Activated naive CD8-positive, alpha-beta T cell (primary cell): ENCODE results near the gene UBXN1.
"Not testable (repeated sequence)": the region's sequence is repeated elsewhere in the genome, so short reads cannot be mapped to it uniquely, and the experiment has no call there.

Experiments
- H3K27ac Mint-ChIP-seq: one replicate; pipeline ENCODE4 v1.8.0; 2021; ENCODE audit warnings: mixed read lengths
- H3K27me3 Mint-ChIP-seq: one replicate; pipeline ENCODE4 v1.8.0; 2021; ENCODE audit warnings: mixed read lengths
- H3K36me3 Mint-ChIP-seq: one replicate; pipeline ENCODE4 v1.8.0; 2021; ENCODE audit warnings: mixed read lengths
- H3K4me1 Mint-ChIP-seq: one replicate; pipeline ENCODE4 v1.8.0; 2021; ENCODE audit warnings: low read depth, mixed read lengths
- H3K4me3 Mint-ChIP-seq: one replicate; pipeline ENCODE4 v1.8.0; 2021; ENCODE audit warnings: mild to moderate bottlenecking, mixed read lengths
- H3K9me3 Mint-ChIP-seq: one replicate; pipeline ENCODE4 v1.8.0; 2021; ENCODE audit warnings: low read depth, mixed read lengths

Gene UBXN1

GRCh38 chr11:62715150-62716130, 36.6 kb upstream of the UBXN1 start:
- H3K4me3 Mint-ChIP-seq, result no peak overlapping the region
- no peaks in the 10 kb centered on the region for H3K9me3 Mint-ChIP-seq
- H3K36me3 Mint-ChIP-seq, result peaks cover 25% of the 10 kb centered on the region
- H3K27ac Mint-ChIP-seq, result peak overlapping the region; percentile 75
- H3K27me3 Mint-ChIP-seq, result no peaks in the 10 kb centered on the region
- peaks cover 49% of the 10 kb centered on the region for H3K4me1 Mint-ChIP-seq

- Mint-ChIP-seq H3K27ac (peak overlapping the region; percentile 88), H3K4me1 (peaks cover 55% of the 10 kb centered on the region), H3K27me3 (no peaks in the 10 kb centered on the region), H3K36me3 (peaks cover 21% of the 10 kb centered on the region), H3K9me3 (no peaks in the 10 kb centered on the region), H3K4me3 (no peak overlapping the region)
Observed at GRCh38 chr11:62713343-62713742, 34.5 kb upstream of the UBXN1 start.

GRCh38 chr11:62712861-62713260, 34.0 kb upstream of the UBXN1 start:
- Mint-ChIP-seq H3K4me1 (peaks cover 56% of the 10 kb centered on the region), H3K4me3 (no peak overlapping the region)

GRCh38 chr11:62712276-62712812, 33.5 kb upstream of the UBXN1 start:
- H3K9me3 Mint-ChIP-seq, result no peaks in the 10 kb centered on the region
- peak overlapping the region; percentile 88 for H3K27ac Mint-ChIP-seq
- H3K36me3 Mint-ChIP-seq, result peaks cover 17% of the 10 kb centered on the region
- H3K4me1 Mint-ChIP-seq, result peaks cover 56% of the 10 kb centered on the region
- peak overlapping the region; percentile 42 for H3K4me3 Mint-ChIP-seq
- H3K27me3 Mint-ChIP-seq, result no peaks in the 10 kb centered on the region

More at GRCh38 chr11:62712861-62713260, 34.0 kb upstream of the UBXN1 start:
- H3K36me3 Mint-ChIP-seq, result peaks cover 17% of the 10 kb centered on the region
- no peaks in the 10 kb centered on the region for H3K27me3 Mint-ChIP-seq
- peak overlapping the region; percentile 88 for H3K27ac Mint-ChIP-seq
- H3K9me3 Mint-ChIP-seq, result no peaks in the 10 kb centered on the region

- H3K27me3 Mint-ChIP-seq, result no peaks in the 10 kb centered on the region
- peak overlapping the region; percentile 97 for H3K27ac Mint-ChIP-seq
- H3K9me3 Mint-ChIP-seq, result no peaks in the 10 kb centered on the region
- peaks cover 65% of the 10 kb centered on the region for H3K4me1 Mint-ChIP-seq
- H3K4me3 Mint-ChIP-seq, result peak overlapping the region; percentile 91
- H3K36me3 Mint-ChIP-seq, result peaks cover 12% of the 10 kb centered on the region
Observed at GRCh38 chr11:62710001-62710345, 31.1 kb upstream of the UBXN1 start.

- H3K9me3 Mint-ChIP-seq, result no peaks in the 10 kb centered on the region
- H3K36me3 Mint-ChIP-seq, result peaks cover 11% of the 10 kb centered on the region
- peak overlapping the region; percentile 97 for H3K27ac Mint-ChIP-seq
- H3K4me3 Mint-ChIP-seq, result peak overlapping the region; percentile 91
- no peaks in the 10 kb centered on the region for H3K27me3 Mint-ChIP-seq
- H3K4me1 Mint-ChIP-seq, result peaks cover 63% of the 10 kb centered on the region
Observed at GRCh38 chr11:62709247-62710000, 30.6 kb upstream of the UBXN1 start.

- H3K36me3 Mint-ChIP-seq, result peaks cover 9% of the 10 kb centered on the region
- peak overlapping the region; percentile 97 for H3K27ac Mint-ChIP-seq
- peak overlapping the region; percentile 91 for H3K4me3 Mint-ChIP-seq
- no peaks in the 10 kb centered on the region for H3K9me3 Mint-ChIP-seq
- H3K4me1 Mint-ChIP-seq, result peaks cover 58% of the 10 kb centered on the region
- H3K27me3 Mint-ChIP-seq, result no peaks in the 10 kb centered on the region
Observed at GRCh38 chr11:62708793-62709192, 29.9 kb upstream of the UBXN1 start.

- Mint-ChIP-seq H3K4me1 (peaks cover 55% of the 10 kb centered on the region), H3K27me3 (no peaks in the 10 kb centered on the region), H3K4me3 (peak overlapping the region; percentile 91), H3K9me3 (no peaks in the 10 kb centered on the region), H3K36me3 (peaks cover 9% of the 10 kb centered on the region), H3K27ac (peak overlapping the region; percentile 97)
Observed at GRCh38 chr11:62708392-62708791, 29.5 kb upstream of the UBXN1 start.

GRCh38 chr11:62707277-62707861, 28.5 kb upstream of the UBXN1 start, which contains the start of the genes BSCL2 and GNG3:
BSCL2 (minus strand) TSS chr11:62707424; CDS start chr11:62707195, 229 bp downstream.
GNG3 (plus strand) TSS chr11:62707676; CDS start chr11:62708296, 620 bp downstream.
- Mint-ChIP-seq H3K9me3 (no peaks in the 10 kb centered on the region), H3K36me3 (peaks cover 9% of the 10 kb centered on the region), H3K4me3 (peak within 1 kb of the TSS; percentile 91), H3K27me3 (no peaks in the 10 kb centered on the region), H3K4me1 (peaks cover 45% of the 10 kb centered on the region), H3K27ac (peak within 1 kb of the TSS; percentile 97)

GRCh38 chr11:62706850-62707247, 28.0 kb upstream of the UBXN1 start:
- Mint-ChIP-seq H3K27ac (peak overlapping the region; percentile 78), H3K4me3 (peak overlapping the region; percentile 73), H3K4me1 (peaks cover 41% of the 10 kb centered on the region), H3K27me3 (no peaks in the 10 kb centered on the region), H3K36me3 (peaks cover 7% of the 10 kb centered on the region), H3K9me3 (no peaks in the 10 kb centered on the region)

GRCh38 chr11:62705880-62706849, 27.3 kb upstream of the UBXN1 start:
- Mint-ChIP-seq H3K9me3 (no peaks in the 10 kb centered on the region), H3K36me3 (peaks cover 8% of the 10 kb centered on the region), H3K27ac (peak overlapping the region; percentile 78), H3K4me1 (peaks cover 41% of the 10 kb centered on the region), H3K4me3 (peak overlapping the region; percentile 87), H3K27me3 (no peaks in the 10 kb centered on the region)

- Mint-ChIP-seq H3K4me1 (peaks cover 39% of the 10 kb centered on the region), H3K27ac (peak overlapping the region; percentile 70), H3K4me3 (peak overlapping the region; percentile 87), H3K9me3 (no peaks in the 10 kb centered on the region), H3K27me3 (no peaks in the 10 kb centered on the region), H3K36me3 (peaks cover 7% of the 10 kb centered on the region)
Observed at GRCh38 chr11:62705413-62705812, 26.5 kb upstream of the UBXN1 start.

- not testable (repeated sequence) for H3K9me3 Mint-ChIP-seq, H3K36me3 Mint-ChIP-seq, H3K27me3 Mint-ChIP-seq, H3K27ac Mint-ChIP-seq, H3K4me3 Mint-ChIP-seq
- peaks cover 30% of the 10 kb centered on the region for H3K4me1 Mint-ChIP-seq
Observed at GRCh38 chr11:62703921-62704320, 25.0 kb upstream of the UBXN1 start.
